ENCODE data around the gene ZSCAN2.

The ZSCAN2 gene

GRCh38 chr15:84643838-84644237, 43.0 kb downstream of the ZSCAN2 start:
- TF ChIP-seq, protein P1, sequence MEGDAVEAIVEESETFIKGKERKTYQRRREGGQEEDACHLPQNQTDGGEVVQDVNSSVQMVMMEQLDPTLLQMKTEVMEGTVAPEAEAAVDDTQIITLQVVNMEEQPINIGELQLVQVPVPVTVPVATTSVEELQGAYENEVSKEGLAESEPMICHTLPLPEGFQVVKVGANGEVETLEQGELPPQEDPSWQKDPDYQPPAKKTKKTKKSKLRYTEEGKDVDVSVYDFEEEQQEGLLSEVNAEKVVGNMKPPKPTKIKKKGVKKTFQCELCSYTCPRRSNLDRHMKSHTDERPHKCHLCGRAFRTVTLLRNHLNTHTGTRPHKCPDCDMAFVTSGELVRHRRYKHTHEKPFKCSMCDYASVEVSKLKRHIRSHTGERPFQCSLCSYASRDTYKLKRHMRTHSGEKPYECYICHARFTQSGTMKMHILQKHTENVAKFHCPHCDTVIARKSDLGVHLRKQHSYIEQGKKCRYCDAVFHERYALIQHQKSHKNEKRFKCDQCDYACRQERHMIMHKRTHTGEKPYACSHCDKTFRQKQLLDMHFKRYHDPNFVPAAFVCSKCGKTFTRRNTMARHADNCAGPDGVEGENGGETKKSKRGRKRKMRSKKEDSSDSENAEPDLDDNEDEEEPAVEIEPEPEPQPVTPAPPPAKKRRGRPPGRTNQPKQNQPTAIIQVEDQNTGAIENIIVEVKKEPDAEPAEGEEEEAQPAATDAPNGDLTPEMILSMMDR (IDR thresholded peaks at IDR 0.05): no peak

- TF ChIP-seq, protein P1 (IDR thresholded peaks at IDR 0.05): no peak
Observed at GRCh38 chr15:84645496-84645895, 44.7 kb downstream of the ZSCAN2 start.

DNA sequence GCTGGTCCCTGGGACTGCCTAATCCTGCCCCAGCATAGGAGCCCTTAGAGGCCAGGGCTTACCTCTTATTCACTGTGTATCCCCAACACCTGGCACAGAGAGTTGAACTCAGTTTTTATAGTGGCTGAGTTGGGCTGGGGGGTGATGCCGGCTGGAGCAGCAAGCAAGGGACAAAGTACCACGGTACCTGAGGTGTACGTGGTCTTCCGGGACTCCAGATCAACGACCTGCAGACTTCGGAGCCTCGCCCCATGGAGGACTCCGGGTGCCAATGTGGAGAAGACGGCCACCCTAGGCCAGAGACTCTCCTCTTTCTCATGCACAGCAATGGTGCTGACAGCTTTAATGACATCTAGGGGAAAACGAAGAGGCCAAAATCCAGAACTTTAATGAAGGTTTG, 45.2 kb downstream of the ZSCAN2 start:
- TF ChIP-seq, protein P1 (IDR thresholded peaks at IDR 0.05): no peak

GRCh38 chr15:84647726-84648125, 46.9 kb downstream of the ZSCAN2 start:
- TF ChIP-seq, protein P1 (IDR thresholded peaks at IDR 0.05): no peak

DNA sequence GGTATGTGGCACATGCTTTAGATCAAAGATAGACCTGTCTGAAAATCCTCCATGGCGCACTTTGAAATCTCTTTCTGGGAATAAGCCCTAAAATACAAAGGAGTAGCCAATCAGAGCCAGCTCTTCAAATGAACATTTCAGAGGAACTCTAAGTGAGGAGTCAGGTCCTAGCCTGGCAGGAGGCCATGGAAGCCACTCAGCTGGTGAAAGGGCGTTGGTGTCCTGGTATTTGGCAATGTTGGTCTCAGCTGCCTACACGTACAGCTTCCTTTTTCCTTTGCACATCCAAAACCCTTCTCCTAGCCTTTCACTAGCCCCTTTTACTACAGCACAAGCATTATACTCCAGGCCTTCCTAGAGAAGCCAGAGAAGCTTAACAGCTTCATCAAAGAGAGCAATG, 47.7 kb downstream of the ZSCAN2 start:
- TF ChIP-seq, protein P1 (IDR thresholded peaks at IDR 0.05): no peak

DNA sequence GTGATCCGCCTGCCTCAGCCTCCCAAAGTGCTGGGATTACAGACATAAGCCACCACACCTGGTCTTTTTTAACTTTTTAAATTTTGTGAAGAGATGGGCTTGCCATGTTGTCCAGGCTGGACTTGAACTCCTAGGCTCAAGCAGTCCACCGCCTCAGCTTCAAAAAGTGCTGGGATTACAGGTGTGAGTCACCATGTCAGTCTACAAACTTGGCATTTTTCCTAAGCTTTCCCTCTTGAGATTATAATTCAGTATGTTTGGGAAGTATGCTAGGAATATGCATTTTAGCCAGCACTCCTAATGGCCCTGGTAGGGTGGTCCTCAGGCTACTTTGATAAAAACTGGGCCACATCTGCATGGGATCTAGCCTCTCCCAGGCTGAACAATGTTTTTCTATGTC, 48.9 kb downstream of the ZSCAN2 start:
- TF ChIP-seq, protein P1 (IDR thresholded peaks at IDR 0.05): no peak

DNA sequence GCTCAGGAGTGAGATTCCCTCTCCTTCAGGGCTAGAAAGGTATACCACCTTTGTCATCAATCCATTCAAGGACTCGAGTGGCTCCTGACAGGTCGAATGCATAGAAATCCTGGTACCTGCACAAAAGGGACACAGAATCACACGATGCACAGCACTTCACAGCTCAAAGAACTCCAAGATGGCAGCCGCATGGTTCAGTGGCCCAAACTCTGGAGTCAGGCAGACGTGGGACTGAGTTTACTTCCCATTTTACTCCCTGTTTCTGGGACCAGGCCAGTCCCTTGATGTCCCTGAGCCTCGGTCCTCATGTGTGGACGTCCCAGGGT, 52.7 kb downstream of the ZSCAN2 start:
- TF ChIP-seq, protein P1 (IDR thresholded peaks at IDR 0.05): no peak

DNA sequence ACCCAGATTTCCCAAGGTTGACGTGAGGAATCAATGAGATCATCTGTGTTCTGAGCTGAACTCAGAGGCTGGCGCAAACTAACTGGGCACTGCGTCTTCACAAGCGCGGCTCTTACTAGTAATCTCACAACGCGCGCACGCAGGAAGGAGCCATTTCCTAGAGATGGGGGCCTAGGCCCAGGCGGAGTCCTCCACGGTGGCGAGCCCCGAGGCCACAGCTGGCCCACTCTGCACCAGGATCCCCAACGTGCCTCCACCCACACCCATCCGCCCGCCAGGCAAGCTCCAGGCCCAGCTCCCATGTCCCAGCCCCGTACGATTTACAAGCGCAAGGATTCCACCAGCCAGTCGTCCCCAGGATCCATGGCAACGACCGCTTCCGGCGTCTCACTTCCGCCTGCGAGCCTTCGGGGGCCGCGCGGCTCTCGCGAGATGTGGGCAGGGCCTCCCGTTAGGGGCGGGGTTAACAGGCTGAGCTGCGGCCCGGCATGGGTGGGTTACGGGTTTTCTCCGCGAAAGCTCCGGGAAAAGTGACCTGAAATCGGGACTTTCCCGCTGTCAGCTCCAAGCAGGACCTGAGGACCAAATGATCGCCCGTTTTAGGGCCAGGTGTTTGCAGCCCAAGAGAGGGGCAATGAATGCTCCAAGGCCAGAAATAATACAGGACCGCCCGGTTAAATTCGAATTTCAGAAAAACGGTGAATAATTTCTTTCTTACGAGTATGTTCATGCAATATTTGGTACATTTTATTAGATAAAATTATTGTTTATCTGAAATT, 53.3 kb downstream of the ZSCAN2 start, which contains the start of gene WDR73:
TSS of gene WDR73 (minus strand) at position 374 of the 779 bp plus-strand sequence. CDS start at position 365, 9 bp downstream.
- TF ChIP-seq, protein P1 (IDR thresholded peaks at IDR 0.05): no peak

All from LNCAP (cell line).